HG03521 (cell line): ENCODE results near the gene PTCD1.
"Not testable (repeated sequence)": the region's sequence is repeated elsewhere in the genome, so short reads cannot be mapped to it uniquely, and the experiment has no call there.

Source experiments
- ATAC-seq: cut with Tn5 transposase; IDR thresholded peaks from one replicate; pipeline ENCODE4 v1.9.1; 2021; ENCODE audit warnings: mild to moderate bottlenecking, moderate library complexity; ENCODE audit not compliant: unreplicated experiment

The PTCD1 gene

GRCh38 chr7:99452541-99452940 lies 13.9 kb upstream of the PTCD1 start:
- no peak for ATAC-seq

- no peak for ATAC-seq
Measured at GRCh38 chr7:99451936-99452335, 13.3 kb upstream of the PTCD1 start.

- ATAC-seq: no peak
Measured at GRCh38 chr7:99449326-99449725, 10.7 kb upstream of the PTCD1 start.

GRCh38 chr7:99448855-99449254 lies 10.3 kb upstream of the PTCD1 start:
- ATAC-seq: no peak

- ATAC-seq: no peak
Measured at GRCh38 chr7:99447943-99448342, 9.3 kb upstream of the PTCD1 start.

GRCh38 chr7:99446096-99446495 lies 7.5 kb upstream of the PTCD1 start:
- ATAC-seq: no peak

- no peak for ATAC-seq
Measured at GRCh38 chr7:99440195-99440594, 1.6 kb upstream of the PTCD1 start.

- no peak for ATAC-seq
Measured at GRCh38 chr7:99437946-99438572, 539 bp downstream of the PTCD1 start.

GRCh38 chr7:99433158-99433557 lies 5.4 kb downstream of the PTCD1 start:
- ATAC-seq: no peak

- ATAC-seq: not testable (repeated sequence)
Measured at GRCh38 chr7:99431756-99432540, 6.7 kb downstream of the PTCD1 start.

- ATAC-seq: no peak
Measured at GRCh38 chr7:99429756-99430155, 8.8 kb downstream of the PTCD1 start.

GRCh38 chr7:99428972-99429566 lies 9.5 kb downstream of the PTCD1 start:
- no peak for ATAC-seq

GRCh38 chr7:99424932-99425730 lies 13.5 kb downstream of the PTCD1 start:
- no peak for ATAC-seq

GRCh38 chr7:99422625-99423024 lies 16.0 kb downstream of the PTCD1 start:
- ATAC-seq: no peak

- no peak for ATAC-seq
Measured at GRCh38 chr7:99422186-99422585, 16.4 kb downstream of the PTCD1 start.

GRCh38 chr7:99420986-99421385 lies 17.6 kb downstream of the PTCD1 start:
- ATAC-seq: no peak

GRCh38 chr7:99420213-99420612 lies 18.4 kb downstream of the PTCD1 start:
- no peak for ATAC-seq

- no peak for ATAC-seq
Measured at GRCh38 chr7:99419323-99420021, 19.1 kb downstream of the PTCD1 start.

- no peak for ATAC-seq
Measured at GRCh38 chr7:99418260-99418659, 20.3 kb downstream of the PTCD1 start.

GRCh38 chr7:99415513-99416127 lies 23.0 kb downstream of the PTCD1 start:
- ATAC-seq: not testable (repeated sequence)
